SU-DHL-6 (cell line): ENCODE data around the gene CYP11A1.

Source experiments
- H2AFZ ChIP-seq: fragments of 200-600 bp; sonication (generic); 2 replicates; pipeline ENCODE4 v1.6.1; 2014; ENCODE audit warnings: low read depth, mild to moderate bottlenecking, moderate library complexity, mixed read lengths, antibody characterized with exemption, low read length; ENCODE audit not compliant: severe bottlenecking
- H3F3A ChIP-seq: fragments of 200-600 bp; shearing (Covaris generic); 2 replicates; pipeline ENCODE4 v1.6.0; 2016; ENCODE audit warnings: antibody characterized with exemption, mild to moderate bottlenecking; ENCODE audit not compliant: insufficient read depth
- H3K27ac ChIP-seq: fragments of 200-600 bp; sonication (generic); 2 replicates; pipeline ENCODE4 v1.5.1; 2016; ENCODE audit warnings: low read depth, mild to moderate bottlenecking, low read length, moderate library complexity, mixed read lengths
- H3K27me3 ChIP-seq: fragments of 200-600 bp; sonication (generic), shearing (Covaris generic); 2 replicates; pipeline ENCODE4 v1.6.0; 2014; ENCODE audit warnings: mild to moderate bottlenecking, low read length
- H3K36me3 ChIP-seq: fragments of 200-600 bp; sonication (generic); 2 replicates; pipeline ENCODE4 v1.6.1; 2014; ENCODE audit warnings: mild to moderate bottlenecking, low read length, mixed read lengths
- H3K4me2 ChIP-seq: fragments of 300-600, 200-600 bp; shearing (Covaris generic), sonication (generic); 2 replicates; pipeline ENCODE4 v1.6.0; 2014; ENCODE audit warnings: low read length, low read depth, mild to moderate bottlenecking; ENCODE audit not compliant: poor library complexity, severe bottlenecking
- H3K4me3 ChIP-seq: fragments of 200-600 bp; sonication (generic); 2 replicates; pipeline ENCODE4 v1.5.1; 2014; ENCODE audit warnings: antibody characterized with exemption, low read length, mild to moderate bottlenecking, mixed read lengths; ENCODE audit not compliant: insufficient read depth, poor library complexity, severe bottlenecking
- H3K79me2 ChIP-seq: fragments of 200-600 bp; sonication (generic); 2 replicates; pipeline ENCODE4 v1.6.1; 2014; ENCODE audit warnings: mild to moderate bottlenecking, low read length, moderate library complexity; ENCODE audit not compliant: insufficient read depth
- H3K9ac ChIP-seq: fragments of 200-600 bp; sonication (generic); 2 replicates; pipeline ENCODE4 v1.7.0; 2014; ENCODE audit warnings: mild to moderate bottlenecking, low read length
- H3K9me2 ChIP-seq: fragments of 200-600 bp; sonication (generic); replicated peaks from 2 replicates; pipeline ENCODE4 v1.6.1; 2014; ENCODE audit warnings: low read length; ENCODE audit not compliant: insufficient read depth
- H3K9me3 ChIP-seq: fragments of 200-600 bp; sonication (generic); 2 replicates; pipeline ENCODE4 v1.6.1; 2014; ENCODE audit warnings: low read length, mixed read lengths; ENCODE audit not compliant: insufficient read depth
- H4K20me1 ChIP-seq: fragments of 200-600 bp; sonication (generic); 2 replicates; pipeline ENCODE4 v1.6.1; 2014; ENCODE audit warnings: low read depth, mild to moderate bottlenecking, antibody characterized with exemption, low read length, moderate library complexity, mixed read lengths
- CTCF ChIP-seq: fragments of 200-600 bp; sonication (generic); IDR thresholded peaks from one replicate; pipeline ENCODE4 v1.5.1; 2017; ENCODE audit warnings: antibody characterized with exemption, mild to moderate bottlenecking, low read length, moderate library complexity; ENCODE audit not compliant: insufficient read depth, poor library complexity, severe bottlenecking
- EZH2phosphoT487 ChIP-seq: fragments of 200-600 bp; sonication (generic), shearing (Covaris generic); conservative IDR thresholded peaks from 2 replicates; pipeline ENCODE4 v1.6.1; 2018; ENCODE audit warnings: mild to moderate bottlenecking, antibody characterized with exemption, low read length, moderate library complexity, mixed read lengths

CYP11A1 gene

GRCh38 chr15:74332011-74332410 lies 35.4 kb downstream of the CYP11A1 start:
- Histone ChIP-seq H3F3A (no peaks in the 10 kb centered on the region), H3K9ac (no peak overlapping the region), H3K36me3 (no peaks in the 10 kb centered on the region), H3K27me3 (no peaks in the 10 kb centered on the region), H4K20me1 (no peaks in the 10 kb centered on the region), H3K9me2 (no peaks in the 10 kb centered on the region), H3K79me2 (no peaks in the 10 kb centered on the region), H3K4me2 (no peak overlapping the region), H3K9me3 (no peaks in the 10 kb centered on the region), H3K27ac (no peak overlapping the region), H3K4me3 (no peak overlapping the region), H2AFZ (no peak overlapping the region)
- TF ChIP-seq EZH2phosphoT487 (no peak), CTCF (no peak)

- H4K20me1 ChIP-seq, result no peaks in the 10 kb centered on the region
- no peaks in the 10 kb centered on the region for H3K36me3 ChIP-seq
- no peak overlapping the region for H2AFZ ChIP-seq
- no peaks in the 10 kb centered on the region for H3K9me3 ChIP-seq
- no peak overlapping the region for H3K27ac ChIP-seq
- H3K27me3 ChIP-seq, result no peaks in the 10 kb centered on the region
- no peak overlapping the region for H3K4me2 ChIP-seq
- no peaks in the 10 kb centered on the region for H3K79me2 ChIP-seq
- no peaks in the 10 kb centered on the region for H3K9me2 ChIP-seq
- H3K4me3 ChIP-seq, result no peak overlapping the region
- no peaks in the 10 kb centered on the region for H3F3A ChIP-seq
- no peak overlapping the region for H3K9ac ChIP-seq
- TF ChIP-seq EZH2phosphoT487, result no peak
- no peak for TF ChIP-seq CTCF
Observed at GRCh38 chr15:74330861-74331408, 36.5 kb downstream of the CYP11A1 start.

- Histone ChIP-seq H3K4me3 (no peak overlapping the region), H3K9ac (no peak overlapping the region), H2AFZ (no peak overlapping the region), H3K9me3 (no peaks in the 10 kb centered on the region), H3K9me2 (no peaks in the 10 kb centered on the region), H3K27me3 (no peaks in the 10 kb centered on the region), H3F3A (no peaks in the 10 kb centered on the region), H4K20me1 (no peaks in the 10 kb centered on the region), H3K27ac (no peak overlapping the region), H3K4me2 (no peak overlapping the region), H3K36me3 (no peaks in the 10 kb centered on the region), H3K79me2 (no peaks in the 10 kb centered on the region)
- TF ChIP-seq CTCF (no peak), EZH2phosphoT487 (no peak)
Observed at GRCh38 chr15:74328331-74329056, 39.0 kb downstream of the CYP11A1 start.
